HCEC 1CT (cell line): ENCODE results near the gene TTC4.

Experiments used
- DNase-seq: peaks from one replicate; pipeline ENCODE4 v3.0.0-alpha.2; 2017

The TTC4 gene

GRCh38 chr1:54788459-54788858, 72.8 kb downstream of the TTC4 start:
- DNase-seq: no peak

- no peak for DNase-seq
Observed at GRCh38 chr1:54791880-54792522, 76.3 kb downstream of the TTC4 start.
